Breast epithelium (tissue), 4 donors: ENCODE data around the gene ITPKB. TPM values are rescaled to one million over a fixed set of nuclear protein-coding genes. Genes with fewer than 3 reads are reported as not detected.

Source experiments
- DNase-seq, 2 donors: peaks; one replicate each; pipeline ENCODE4 v3.0.0-alpha.2; 2019; ENCODE audit warnings: low spot score in 2 of 2
- H3K27ac ChIP-seq, 2 donors: fragments of 200-600 bp; sonication (generic) in 1 of 2; one replicate each; pipeline ENCODE4 v1.5.1; 2016 to 2019; ENCODE audit warnings: mild to moderate bottlenecking in 1 of 2
- H3K27me3 ChIP-seq, 2 donors: fragments of 200-600 bp; sonication (generic) in 1 of 2; one replicate each; pipeline versions ENCODE4 v1.5.1 to v1.6.0; 2017 to 2019; ENCODE audit warnings: control low read depth in 1 of 2, mild to moderate bottlenecking in 1 of 2
- H3K36me3 ChIP-seq: fragments of 200-600 bp; one replicate; pipeline ENCODE4 v1.5.1; 2019
- H3K4me1 ChIP-seq, 2 donors: fragments of 200-600 bp; sonication (generic); one replicate each; pipeline ENCODE4 v1.5.1; 2016 to 2019; ENCODE audit warnings: control low read depth in 1 of 2
- H3K4me3 ChIP-seq, 3 donors: fragments of 200-600 bp; sonication (generic); 1 replicate in 2 of 3; 2 replicates in 1 of 3; pipeline ENCODE4 v1.5.1; 2016 to 2019; ENCODE audit warnings: mild to moderate bottlenecking in 3 of 3, moderate library complexity in 2 of 3
- H3K9me3 ChIP-seq, 2 donors: fragments of 200-600 bp; sonication (generic) in 1 of 2; one replicate each; pipeline ENCODE4 v1.5.1; 2016 to 2019; ENCODE audit warnings: control low read depth in 1 of 2
- POLR2A ChIP-seq: fragments of 450-650 bp; IDR thresholded peaks from one replicate; pipeline ENCODE4 v1.6.1; 2016; ENCODE audit warnings: antibody characterized with exemption, mild to moderate bottlenecking, moderate library complexity
- POLR2AphosphoS5 ChIP-seq, 3 donors: sonication (generic); formaldehyde crosslinking; IDR thresholded peaks; one replicate each; pipeline ENCODE4 v1.6.1; 2017; ENCODE audit warnings: antibody characterized with exemption in 3 of 3
- intact Hi-C: fragments of 100-400 bp; cut with DNase I; formaldehyde crosslinking; loops from one replicate; pipeline ENCODE4 v1.15.1; 2023; ENCODE audit warnings: low total_unique reads
- total RNA-seq, 3 donors: library from RNA; depleted of rRNA; stranded (reverse); fragments of >200 nt; gene quantifications; one replicate each; pipeline ENCODE4 v1.1.0, GENCODE V29; 2016
- TF ChIP-seq, protein P1 (sequence below), 3 donors: fragments of 450-650 bp; IDR thresholded peaks; one replicate each; pipeline ENCODE4 v1.5.1; 2016 to 2017; ENCODE audit warnings: antibody characterized with exemption in 3 of 3, mild to moderate bottlenecking in 3 of 3, moderate library complexity in 3 of 3

ITPKB gene
- total RNA-seq, 3 donors from 2014 or later, result 24.0 to 37.6 (median 25.6) TPM

DNA sequence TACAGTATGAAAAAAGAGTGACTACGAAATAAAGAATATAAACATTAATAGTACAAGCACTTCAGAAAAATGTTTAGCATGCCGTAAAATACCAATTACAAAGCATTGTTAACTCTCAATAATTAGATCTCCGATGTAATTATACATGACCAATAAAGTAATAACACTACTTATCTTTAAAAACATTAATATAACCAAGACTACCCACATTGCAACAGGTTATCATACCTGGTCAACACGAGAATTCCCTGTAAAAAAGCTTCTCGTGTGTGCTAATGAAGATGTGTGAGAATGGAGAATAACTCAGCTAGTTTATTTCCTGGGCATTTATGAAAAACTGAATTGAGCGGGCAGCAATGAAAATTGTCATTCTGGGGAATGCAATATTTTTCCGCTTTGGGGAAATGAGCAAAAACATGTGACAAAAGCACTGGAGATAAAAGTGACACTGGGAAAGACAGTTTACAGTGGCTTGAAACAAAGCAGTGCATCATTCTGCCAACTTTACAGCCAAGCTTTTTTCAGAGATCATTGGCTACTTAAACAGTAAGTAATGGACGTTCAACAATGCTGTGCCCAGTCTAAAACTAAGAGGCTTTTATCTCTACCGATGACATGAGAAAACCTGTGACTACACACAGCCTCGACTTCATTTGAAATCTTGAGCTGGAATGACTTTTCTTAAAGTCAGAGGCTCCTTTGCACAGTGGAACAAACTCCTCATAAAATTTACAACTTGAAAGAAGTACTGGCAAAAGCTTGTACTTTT is 34.7 kb downstream of the ITPKB start:
- no peak for DNase-seq
- Histone ChIP-seq H3K9me3 (no peaks in the 10 kb centered on the region), H3K36me3 (no peaks in the 10 kb centered on the region), H3K4me1 (peaks cover 10 to 11% of the 10 kb centered on the region in 2 donors), H3K27ac (peak overlapping the region in 1 of 2 donors; percentile 98), H3K4me3 (no peak overlapping the region), H3K27me3 (no peaks in the 10 kb centered on the region)
- intact Hi-C loops, result no loop called here
- TF ChIP-seq POLR2A, result no peak
- no peak for TF ChIP-seq POLR2AphosphoS5 (IDR thresholded peaks at IDR 0.05)
- TF ChIP-seq, protein P1, sequence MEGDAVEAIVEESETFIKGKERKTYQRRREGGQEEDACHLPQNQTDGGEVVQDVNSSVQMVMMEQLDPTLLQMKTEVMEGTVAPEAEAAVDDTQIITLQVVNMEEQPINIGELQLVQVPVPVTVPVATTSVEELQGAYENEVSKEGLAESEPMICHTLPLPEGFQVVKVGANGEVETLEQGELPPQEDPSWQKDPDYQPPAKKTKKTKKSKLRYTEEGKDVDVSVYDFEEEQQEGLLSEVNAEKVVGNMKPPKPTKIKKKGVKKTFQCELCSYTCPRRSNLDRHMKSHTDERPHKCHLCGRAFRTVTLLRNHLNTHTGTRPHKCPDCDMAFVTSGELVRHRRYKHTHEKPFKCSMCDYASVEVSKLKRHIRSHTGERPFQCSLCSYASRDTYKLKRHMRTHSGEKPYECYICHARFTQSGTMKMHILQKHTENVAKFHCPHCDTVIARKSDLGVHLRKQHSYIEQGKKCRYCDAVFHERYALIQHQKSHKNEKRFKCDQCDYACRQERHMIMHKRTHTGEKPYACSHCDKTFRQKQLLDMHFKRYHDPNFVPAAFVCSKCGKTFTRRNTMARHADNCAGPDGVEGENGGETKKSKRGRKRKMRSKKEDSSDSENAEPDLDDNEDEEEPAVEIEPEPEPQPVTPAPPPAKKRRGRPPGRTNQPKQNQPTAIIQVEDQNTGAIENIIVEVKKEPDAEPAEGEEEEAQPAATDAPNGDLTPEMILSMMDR (IDR thresholded peaks at IDR 0.05), result no peak

DNA sequence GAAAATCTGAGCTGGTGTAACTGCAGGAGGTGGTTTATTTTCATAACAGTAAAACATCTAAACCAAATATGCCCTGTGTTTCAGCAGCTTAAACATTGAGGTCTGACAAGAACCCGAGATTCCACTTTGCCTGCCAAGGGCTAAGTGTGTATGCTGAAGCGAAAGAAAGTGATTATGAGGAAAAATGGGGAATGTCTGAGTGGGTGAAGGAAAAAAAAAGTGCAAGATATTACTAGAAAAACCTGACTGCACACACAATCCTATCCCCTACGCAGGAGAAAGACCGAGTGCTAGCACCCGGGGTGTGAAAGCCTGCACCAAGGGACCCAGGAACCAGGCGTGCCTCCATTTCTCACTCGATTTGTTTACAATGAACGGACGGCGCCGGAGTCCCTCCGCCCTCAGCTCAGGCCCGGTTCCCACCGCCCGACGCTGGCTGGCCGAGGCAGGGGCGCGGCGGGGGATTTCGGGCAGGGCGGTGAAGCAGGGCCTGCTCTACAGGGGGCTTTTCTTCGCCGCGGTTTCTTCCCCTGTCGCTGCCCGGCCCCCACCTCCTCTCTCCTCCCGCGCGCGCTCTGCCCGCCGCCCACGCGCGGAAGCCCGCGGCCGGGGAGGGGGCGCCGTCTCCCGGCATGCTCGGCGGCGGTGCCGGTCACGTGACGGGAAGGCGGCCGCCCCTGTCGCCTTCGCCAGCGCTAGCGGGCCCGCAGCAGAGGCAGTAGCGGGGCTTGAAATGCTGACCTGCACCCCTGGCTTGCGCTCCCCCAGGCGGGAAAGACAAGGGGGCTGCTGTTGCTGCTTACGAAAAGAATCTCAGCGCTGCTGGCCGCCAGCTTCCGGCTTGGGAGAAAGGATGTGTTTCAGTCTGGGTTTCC is 35.9 kb downstream of the ITPKB start:
- Histone ChIP-seq H3K4me1 (peaks cover 11 to 14% of the 10 kb centered on the region in 2 donors), H3K27ac (peak overlapping the region; percentile 98), H3K27me3 (no peaks in the 10 kb centered on the region), H3K9me3 (no peaks in the 10 kb centered on the region), H3K36me3 (no peaks in the 10 kb centered on the region), H3K4me3 (peak overlapping the region; percentile 57 to 73 (median 71))
- TF ChIP-seq POLR2AphosphoS5 (IDR thresholded peaks at IDR 0.05) (peak; percentile 71 to 89 (median 88)), POLR2A (peak; percentile 55)
- TF ChIP-seq, protein P1 (IDR thresholded peaks at IDR 0.05), result no peak
- intact Hi-C loops, result no loop called here
- peak; percentile 62 to 74 for DNase-seq

DNA sequence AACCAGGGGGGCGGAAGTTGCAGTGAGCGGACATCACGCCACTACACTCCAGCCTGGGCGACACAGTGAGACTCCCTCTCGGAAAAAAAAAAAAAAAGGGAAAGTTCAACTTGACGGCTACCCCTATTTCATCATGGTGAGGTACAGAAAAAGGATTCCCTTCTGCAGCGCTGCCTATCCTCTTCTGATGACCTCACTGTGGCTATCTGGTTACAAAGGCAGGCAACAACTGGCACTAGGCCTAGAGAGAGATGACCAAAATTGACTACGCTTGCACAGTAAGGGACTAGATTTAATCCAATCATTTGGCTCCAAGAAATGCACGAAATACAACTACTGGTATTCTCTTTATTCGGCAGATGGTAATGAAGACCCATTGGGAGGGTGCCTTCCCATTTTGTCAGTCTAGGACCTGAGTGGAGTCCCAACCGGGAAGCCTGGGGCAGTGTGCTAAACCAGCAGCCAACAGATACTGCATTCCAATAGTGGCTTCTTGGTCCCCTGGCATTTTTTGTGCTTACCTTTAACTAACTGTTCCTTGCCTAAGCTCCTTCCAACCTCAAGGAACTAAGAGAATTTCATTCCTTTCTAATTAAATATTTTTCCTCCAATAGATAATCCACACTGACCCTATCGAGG is 36.6 kb downstream of the ITPKB start:
- no peak for TF ChIP-seq POLR2A
- TF ChIP-seq, protein P1 (IDR thresholded peaks at IDR 0.05), result no peak
- TF ChIP-seq POLR2AphosphoS5 (IDR thresholded peaks at IDR 0.05), result peak in 2 of 3 donors; percentile 18 to 29
- Histone ChIP-seq H3K36me3 (no peaks in the 10 kb centered on the region), H3K4me3 (peak overlapping the region; percentile 57 to 73 (median 71)), H3K27ac (peak overlapping the region; percentile 98), H3K27me3 (no peaks in the 10 kb centered on the region), H3K9me3 (no peaks in the 10 kb centered on the region), H3K4me1 (peaks cover 14 to 20% of the 10 kb centered on the region in 2 donors)
- intact Hi-C loops, result no loop called here
- peak in 1 of 2 donors; percentile 60 for DNase-seq

DNA sequence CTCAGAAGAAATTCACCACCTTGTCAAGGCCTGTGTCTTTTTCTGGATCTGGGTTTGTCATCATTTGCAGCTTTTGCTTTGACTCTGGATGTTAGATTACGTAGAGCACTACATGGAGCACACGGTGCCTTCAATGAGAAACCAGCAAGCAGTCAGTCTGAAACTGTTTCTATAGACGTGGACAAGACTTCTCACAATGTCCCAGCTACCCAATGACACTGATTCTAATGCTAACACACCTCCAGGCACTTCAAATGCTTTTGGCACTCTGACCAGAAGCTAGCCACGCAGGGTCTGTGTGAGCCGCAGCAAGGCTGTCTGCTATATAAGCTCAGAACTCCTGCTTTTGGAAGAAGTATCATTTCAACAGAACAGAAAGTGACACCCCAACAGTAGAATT is 38.2 kb downstream of the ITPKB start:
- no peak overlapping the region for H3K4me3 ChIP-seq
- intact Hi-C loops, result no loop called here
- no peaks in the 10 kb centered on the region for H3K9me3 ChIP-seq
- DNase-seq, result no peak
- H3K4me1 ChIP-seq, result peaks cover 14 to 20% of the 10 kb centered on the region in 2 donors
- peak overlapping the region; percentile 14 to 35 for H3K27ac ChIP-seq
- TF ChIP-seq, protein P1 (IDR thresholded peaks at IDR 0.05), result no peak
- TF ChIP-seq POLR2AphosphoS5 (IDR thresholded peaks at IDR 0.05) (no peak), POLR2A (no peak)
- no peaks in the 10 kb centered on the region for H3K36me3 ChIP-seq
- H3K27me3 ChIP-seq, result no peaks in the 10 kb centered on the region
